ENCODE measurements around the gene SUSD6.
A peak's percentile ranks its signal among the peaks of the same experiment; 100 is the strongest.
"Not testable (repeated sequence)": the region's sequence is repeated elsewhere in the genome, so short reads cannot be mapped to it uniquely, and the experiment has no call there.

Gene SUSD6

GRCh38 chr14:69712599-69713088 is 101.2 kb downstream of the SUSD6 start:
- no peak for DNase-seq (ENCODE audit: low read depth in 2 of 2)

DNA sequence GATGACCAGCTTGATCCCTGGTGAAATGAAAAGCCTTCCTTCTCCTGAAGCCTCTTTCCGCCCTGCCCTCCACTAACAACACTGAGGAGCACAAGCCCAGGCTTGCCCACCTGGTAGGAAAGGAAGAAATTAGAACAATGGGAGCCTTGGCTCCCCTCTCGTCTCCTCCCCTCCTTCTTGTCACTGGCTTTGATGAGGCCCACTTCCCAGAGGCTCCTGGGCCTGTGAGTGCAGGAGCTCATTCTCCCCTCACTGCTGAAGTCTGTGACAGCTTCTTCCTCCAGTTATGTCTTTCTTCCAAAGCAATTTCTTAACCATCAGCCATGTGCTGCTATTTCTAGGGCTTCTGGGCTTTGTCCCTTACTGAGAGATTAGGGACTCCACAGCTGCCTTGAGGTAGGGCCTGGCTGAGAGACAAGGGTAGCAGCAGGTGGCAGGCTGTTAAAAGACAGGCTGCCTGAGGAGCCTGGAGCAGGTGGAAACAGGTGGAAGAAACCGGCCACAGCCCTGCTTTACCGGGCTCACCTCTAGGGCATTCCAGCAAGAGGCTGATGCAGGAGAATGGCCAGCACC is 101.9 kb downstream of the SUSD6 start:
- no peak for DNase-seq (ENCODE audit: low read depth in 2 of 2)

DNA sequence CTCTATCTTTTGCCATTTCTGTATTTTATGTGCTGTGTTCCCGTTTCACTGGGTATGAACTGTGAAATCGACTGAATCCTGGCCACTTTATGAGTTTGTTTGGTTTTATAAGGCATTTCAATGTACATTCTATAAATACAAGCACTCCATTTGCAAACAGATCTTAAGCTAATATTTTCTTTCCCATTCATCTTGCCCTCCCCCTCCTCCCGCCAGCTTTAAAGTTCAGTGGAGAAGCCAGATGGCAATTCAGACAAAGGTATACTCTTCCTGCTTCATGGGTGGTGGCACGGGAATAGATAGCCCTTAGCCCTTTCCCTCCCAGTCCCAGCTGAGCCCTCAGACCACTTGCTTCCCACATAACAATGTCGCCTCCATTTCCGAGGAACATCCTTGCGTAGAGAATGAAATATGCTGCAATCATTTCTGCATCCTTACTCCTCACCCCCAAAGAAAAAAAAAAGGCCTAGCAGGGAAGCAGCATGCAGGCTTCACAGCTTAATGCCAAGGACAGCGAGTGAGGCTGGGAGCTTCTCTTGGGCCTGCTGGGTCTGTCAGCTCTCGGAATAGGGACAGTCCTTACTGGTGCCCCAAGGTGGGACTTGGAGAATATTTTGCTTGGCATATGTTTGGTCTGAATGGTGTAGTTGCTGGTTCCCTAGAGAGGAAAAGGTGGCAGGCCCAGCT is 102.7 kb downstream of the SUSD6 start:
- no peak for DNase-seq (ENCODE audit: low read depth in 2 of 2)

GRCh38 chr14:69715725-69716477 is 104.5 kb downstream of the SUSD6 start:
- DNase-seq (ENCODE audit: low read depth in 2 of 2): no peak

GRCh38 chr14:69716478-69717187 is 105.2 kb downstream of the SUSD6 start:
- peak in 1 of 2 experiments; percentile 28 for DNase-seq (ENCODE audit: low read depth in 2 of 2)

- not testable (repeated sequence) for DNase-seq (ENCODE audit: low read depth in 2 of 2)
Observed at GRCh38 chr14:69718614-69719013, 107.2 kb downstream of the SUSD6 start.

GRCh38 chr14:69719501-69719951 is 108.1 kb downstream of the SUSD6 start:
- no peak for DNase-seq (ENCODE audit: low read depth in 2 of 2)

DNA sequence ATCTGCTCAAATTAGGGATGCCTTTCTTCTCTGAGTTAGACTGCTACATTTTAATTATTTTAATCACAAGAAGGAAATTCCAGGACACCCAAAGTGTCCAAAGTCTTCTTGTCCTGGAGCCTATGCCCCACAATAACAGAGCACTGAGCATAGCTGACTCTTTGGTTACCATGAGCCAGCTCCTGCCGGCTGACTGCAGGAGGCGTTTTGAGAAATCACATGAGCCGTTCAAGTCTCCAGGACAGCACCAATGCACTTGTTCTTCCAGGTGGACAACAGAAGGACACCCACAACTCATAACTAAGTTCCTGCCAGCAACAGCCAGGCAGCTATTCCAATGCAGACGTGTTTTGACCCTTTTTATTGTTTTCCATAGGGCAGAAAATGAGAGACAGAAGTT is 109.5 kb downstream of the SUSD6 start:
- no peak for DNase-seq (ENCODE audit: low read depth in 2 of 2)

- DNase-seq (ENCODE audit: low read depth in 2 of 2): peak; percentile 75 to 76
Observed at GRCh38 chr14:69726761-69727511, 115.5 kb downstream of the SUSD6 start.

- DNase-seq (ENCODE audit: low read depth in 2 of 2): no peak
Observed at GRCh38 chr14:69727860-69728259, 116.5 kb downstream of the SUSD6 start.

- not testable (repeated sequence) for DNase-seq (ENCODE audit: low read depth in 2 of 2)
Observed at GRCh38 chr14:69731919-69732598, 120.7 kb downstream of the SUSD6 start.

- not testable (repeated sequence) for DNase-seq (ENCODE audit: low read depth in 2 of 2)
Observed at GRCh38 chr14:69736405-69736804, 125.0 kb downstream of the SUSD6 start.

GRCh38 chr14:69741055-69741454 is 129.7 kb downstream of the SUSD6 start:
- DNase-seq (ENCODE audit: low read depth in 2 of 2): no peak

GRCh38 chr14:69749956-69750355 is 138.6 kb downstream of the SUSD6 start:
- DNase-seq (ENCODE audit: low read depth in 2 of 2): no peak

GRCh38 chr14:69750495-69750894 is 139.1 kb downstream of the SUSD6 start:
- no peak for DNase-seq (ENCODE audit: low read depth in 2 of 2)

DNA sequence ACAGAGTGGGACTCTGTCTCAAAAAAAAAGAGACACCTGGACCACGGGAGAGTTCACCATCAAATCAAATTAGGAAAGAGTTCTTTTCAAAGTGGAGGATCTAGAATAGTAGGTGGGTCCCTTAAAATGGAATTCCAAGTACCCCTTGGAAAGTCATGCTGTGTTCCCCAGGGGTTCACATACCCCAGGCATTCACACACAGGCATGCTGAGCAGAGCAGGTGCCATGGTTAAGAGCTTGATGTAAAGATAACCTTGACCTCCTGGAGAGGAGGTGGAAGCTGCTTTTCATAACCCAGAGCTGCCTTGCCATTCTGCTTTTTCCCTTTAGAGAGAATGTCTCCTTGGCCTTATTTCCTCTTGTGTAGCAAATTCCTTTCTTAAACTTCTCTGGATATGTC is 141.4 kb downstream of the SUSD6 start:
- DNase-seq (ENCODE audit: low read depth in 2 of 2): no peak

- no peak for DNase-seq (ENCODE audit: low read depth in 2 of 2)
Observed at GRCh38 chr14:69753860-69754259, 142.5 kb downstream of the SUSD6 start.

GRCh38 chr14:69754487-69754886 is 143.1 kb downstream of the SUSD6 start:
- DNase-seq (ENCODE audit: low read depth in 2 of 2): no peak

- DNase-seq (ENCODE audit: low read depth in 2 of 2): no peak
Observed at GRCh38 chr14:69755296-69755695, 143.9 kb downstream of the SUSD6 start.

DNA sequence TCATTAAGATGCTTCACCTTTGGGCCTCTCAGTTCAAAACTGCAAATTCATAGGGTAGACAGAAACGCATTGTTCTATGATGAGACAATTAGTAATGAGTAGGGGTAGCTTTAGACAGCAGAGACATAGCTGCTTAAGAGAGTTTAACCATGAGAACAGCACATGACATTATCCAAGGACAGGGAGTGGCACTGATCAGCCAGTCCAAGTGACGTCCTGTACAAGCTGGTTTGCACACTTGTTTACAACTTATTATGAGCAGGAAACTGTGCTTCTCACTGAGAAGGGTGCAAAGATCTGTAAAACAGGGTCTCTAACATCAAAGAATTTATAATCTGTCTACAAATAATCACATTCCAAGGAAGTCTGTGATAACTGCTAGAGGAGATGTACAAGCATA is 144.4 kb downstream of the SUSD6 start:
- DNase-seq (ENCODE audit: low read depth in 2 of 2): no peak

GRCh38 chr14:69756298-69756697 is 144.9 kb downstream of the SUSD6 start:
- no peak for DNase-seq (ENCODE audit: low read depth in 2 of 2)
